Neuronal stem cell (in vitro differentiated cells): Measurements from ENCODE around the gene BARX2.

ENCODE experiments used
- DNase-seq: peaks from one replicate; pipeline ENCODE4 v3.0.0-alpha.2; 2013; ENCODE audit warnings: low spot score
- H2AFZ ChIP-seq: one replicate; pipeline ENCODE4 v1.6.1; 2013; ENCODE audit warnings: mild to moderate bottlenecking, low read length, inconsistent platforms
- H2AK5ac ChIP-seq: 2 replicates; pipeline ENCODE4 v1.6.1; 2013; ENCODE audit warnings: low read depth, mild to moderate bottlenecking, inconsistent platforms, low read length, moderate library complexity, mixed read lengths
- H2BK120ac ChIP-seq: 2 replicates; pipeline ENCODE4 v1.6.1; 2013; ENCODE audit warnings: low read depth, mild to moderate bottlenecking, inconsistent platforms, low read length, moderate library complexity, mixed read lengths
- H2BK12ac ChIP-seq: one replicate; pipeline ENCODE4 v1.6.1; 2013; ENCODE audit warnings: low read length, inconsistent platforms
- H2BK15ac ChIP-seq: 2 replicates; pipeline ENCODE4 v1.6.1; 2013; ENCODE audit warnings: mild to moderate bottlenecking, low read length, inconsistent platforms, mixed read lengths
- H2BK5ac ChIP-seq: one replicate; pipeline ENCODE4 v1.6.1; 2013; ENCODE audit warnings: inconsistent platforms, mild to moderate bottlenecking, low read length, moderate library complexity
- H3K14ac ChIP-seq: one replicate; pipeline ENCODE4 v1.6.1; 2013; ENCODE audit warnings: low read length, inconsistent platforms
- H3K18ac ChIP-seq: 2 replicates; pipeline ENCODE4 v1.6.1; 2013; ENCODE audit warnings: low read length, inconsistent platforms
- H3K23ac ChIP-seq: 2 replicates; pipeline ENCODE4 v1.6.1; 2013; ENCODE audit warnings: low read depth, mild to moderate bottlenecking, mixed read lengths, low read length, inconsistent platforms; ENCODE audit not compliant: poor library complexity
- H3K27ac ChIP-seq: replicated peaks from 3 replicates; pipeline ENCODE4 v1.5.1; 2013; ENCODE audit warnings: low read length, inconsistent platforms
- H3K27me3 ChIP-seq, 3 experiments: 2 replicates each; pipeline ENCODE4 v1.6.1; 2013; ENCODE audit warnings: low read length in 3 of 3, mild to moderate bottlenecking in 2 of 3, inconsistent platforms in 1 of 3, low read depth in 1 of 3, mixed read lengths in 1 of 3, moderate library complexity in 1 of 3; ENCODE audit not compliant: control insufficient read depth in 3 of 3, insufficient read depth in 3 of 3
- H3K36me3 ChIP-seq, 2 donors: replicated peaks in 1 of 2; 2 replicates each; pipeline ENCODE4 v1.6.1; 2013; ENCODE audit warnings: low read length in 2 of 2; ENCODE audit not compliant: control insufficient read depth in 2 of 2, insufficient read depth in 2 of 2
- H3K4ac ChIP-seq: 2 replicates; pipeline ENCODE4 v1.6.1; 2013; ENCODE audit warnings: inconsistent platforms, mild to moderate bottlenecking, low read length, moderate library complexity
- H3K4me1 ChIP-seq, 2 donors: 1 replicate in 1 of 2; 2 replicates in 1 of 2; pipeline ENCODE4 v1.6.1; 2013; ENCODE audit warnings: low read length in 2 of 2, low read depth in 1 of 2; ENCODE audit not compliant: control insufficient read depth in 2 of 2, insufficient read depth in 1 of 2
- H3K4me2 ChIP-seq: one replicate; pipeline ENCODE4 v1.6.1; 2013; ENCODE audit warnings: mild to moderate bottlenecking, low read length, inconsistent platforms; ENCODE audit not compliant: insufficient read depth, poor library complexity, severe bottlenecking
- H3K4me3 ChIP-seq, 2 donors: 2 replicates each; pipeline ENCODE4 v1.5.1; 2013; ENCODE audit warnings: low read length in 2 of 2, mild to moderate bottlenecking in 2 of 2, inconsistent platforms in 1 of 2, moderate library complexity in 1 of 2
- H3K79me1 ChIP-seq: one replicate; pipeline ENCODE4 v1.6.1; 2013; ENCODE audit warnings: low read depth, mild to moderate bottlenecking, inconsistent platforms, low read length, moderate library complexity
- H3K9ac ChIP-seq: one replicate; pipeline ENCODE4 v1.6.1; 2013; ENCODE audit warnings: mild to moderate bottlenecking, low read depth, low read length, inconsistent platforms; ENCODE audit not compliant: poor library complexity
- H3K9me3 ChIP-seq, 2 donors: replicated peaks in 1 of 2; 2 replicates each; pipeline versions ENCODE3 to v1.6.1; 2013; ENCODE audit warnings: low read length in 2 of 2, mild to moderate bottlenecking in 2 of 2, inconsistent platforms in 1 of 2, low read depth in 1 of 2, mixed read lengths in 1 of 2, moderate library complexity in 1 of 2; ENCODE audit not compliant: control insufficient read depth in 2 of 2, insufficient read depth in 1 of 2
- H4K8ac ChIP-seq: one replicate; pipeline ENCODE4 v1.6.1; 2013; ENCODE audit warnings: low read depth, mild to moderate bottlenecking, inconsistent platforms, low read length, moderate library complexity
- H4K91ac ChIP-seq: one replicate; pipeline ENCODE4 v1.6.1; 2013; ENCODE audit warnings: low read length, low read depth, mild to moderate bottlenecking, inconsistent platforms; ENCODE audit not compliant: poor library complexity
- WGBS, 2 donors: extraction: QIAGEN DNeasy Blood & Tissue Kit; methylation state at CpG; one replicate each; pipeline ENCODE4 v1.1.7; 2013; ENCODE audit warnings: missing lambda C conversion rate in 2 of 2, mixed read lengths in 1 of 2; ENCODE audit not compliant: insufficient read length in 2 of 2, insufficient replicate concordance in 1 of 2; ENCODE audit errors: extremely low coverage in 2 of 2; 5-methylcytosine and 5-hydroxymethylcytosine counted together

Gene BARX2

DNA sequence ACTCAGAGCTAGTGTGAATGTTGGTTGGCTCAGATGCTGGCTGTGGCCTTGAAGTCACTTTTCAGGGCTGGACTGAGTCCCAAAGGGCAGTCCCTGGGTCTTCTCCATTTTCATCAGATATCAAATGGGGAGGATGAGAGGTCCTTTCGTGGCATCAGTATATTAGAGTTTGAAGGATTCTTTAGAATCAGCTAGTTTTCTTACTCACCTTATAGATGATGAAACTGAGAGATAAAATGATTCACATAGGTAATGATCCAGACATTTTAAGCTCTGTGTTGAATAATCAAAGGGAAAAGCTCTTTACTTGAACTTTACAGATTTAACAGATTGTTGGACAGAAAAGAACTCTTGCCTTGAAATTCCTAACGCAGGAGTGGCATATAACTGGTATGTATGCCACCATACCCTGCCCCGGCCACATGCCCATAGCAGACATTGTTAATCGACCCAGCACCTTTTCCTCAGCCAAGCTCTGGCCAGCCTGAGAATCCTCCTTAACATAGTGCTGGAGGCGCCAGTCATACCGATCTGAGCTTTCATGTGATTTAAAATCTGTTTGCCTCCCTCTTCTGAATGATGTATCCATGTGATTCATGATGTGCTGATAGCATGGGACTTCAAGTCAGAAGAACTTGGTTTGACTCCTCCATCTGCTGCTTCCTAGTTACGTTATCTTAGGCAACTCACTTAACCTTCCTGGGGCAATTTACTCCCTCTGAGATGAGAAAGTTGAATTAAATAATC, 60.0 kb downstream of the BARX2 start:
- WGBS, 2 donors = no CpG with 5 or more reads among the region's 7 CpGs
- H2AFZ ChIP-seq = no peak overlapping the region
- H3K4ac ChIP-seq = no peak overlapping the region
- no peak overlapping the region for H4K91ac ChIP-seq
- no peak for DNase-seq
- H3K14ac ChIP-seq = no peak overlapping the region
- H3K79me1 ChIP-seq = no peaks in the 10 kb centered on the region
- no peak overlapping the region for H2BK5ac ChIP-seq
- H2BK12ac ChIP-seq = no peak overlapping the region
- H2AK5ac ChIP-seq = no peak overlapping the region
- no peak overlapping the region for H4K8ac ChIP-seq
- H3K36me3 ChIP-seq = no peaks in the 10 kb centered on the region
- no peak overlapping the region for H3K9ac ChIP-seq
- H3K9me3 ChIP-seq = peaks cover 1 to 4% of the 10 kb centered on the region in 2 donors
- H3K23ac ChIP-seq = no peak overlapping the region
- H3K4me1 ChIP-seq = no peaks in the 10 kb centered on the region
- H2BK15ac ChIP-seq = no peak overlapping the region
- H3K27ac ChIP-seq = no peak overlapping the region
- H3K4me3 ChIP-seq = no peak overlapping the region
- H3K18ac ChIP-seq = no peak overlapping the region
- H2BK120ac ChIP-seq = no peak overlapping the region
- peaks cover 0 to 2% (median 0%) of the 10 kb centered on the region in 3 experiments for H3K27me3 ChIP-seq
- no peak overlapping the region for H3K4me2 ChIP-seq

DNA sequence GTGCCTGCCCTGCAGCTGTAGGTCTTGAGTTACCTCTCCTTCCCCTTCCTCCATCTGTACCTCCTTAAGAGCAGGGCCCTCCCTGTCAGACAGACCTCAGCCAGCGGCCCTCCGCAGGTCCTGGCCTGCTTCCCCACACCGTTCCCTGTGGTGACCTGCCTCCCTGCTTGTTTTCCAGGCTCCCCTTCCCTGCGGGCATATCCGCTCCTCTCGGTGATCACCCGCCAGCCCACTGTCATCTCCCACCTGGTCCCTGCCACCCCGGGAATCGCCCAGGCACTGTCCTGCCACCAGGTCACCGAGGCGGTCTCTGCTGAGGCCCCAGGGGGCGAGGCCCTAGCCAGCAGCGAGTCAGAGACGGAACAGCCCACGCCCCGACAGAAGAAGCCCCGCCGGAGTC, 60.9 kb downstream of the BARX2 start:
- Histone ChIP-seq H2BK5ac (no peak overlapping the region), H2BK15ac (no peak overlapping the region), H3K27me3 (peaks cover 0 to 2% (median 0%) of the 10 kb centered on the region in 3 experiments), H3K4me2 (no peak overlapping the region), H3K18ac (no peak overlapping the region), H3K4ac (no peak overlapping the region), H2BK120ac (no peak overlapping the region), H3K36me3 (no peaks in the 10 kb centered on the region), H3K4me3 (no peak overlapping the region), H3K9ac (no peak overlapping the region), H3K79me1 (no peaks in the 10 kb centered on the region), H3K27ac (no peak overlapping the region), H4K91ac (no peak overlapping the region), H3K23ac (no peak overlapping the region), H3K14ac (no peak overlapping the region), H4K8ac (no peak overlapping the region), H2AFZ (no peak overlapping the region), H3K4me1 (no peaks in the 10 kb centered on the region), H3K9me3 (no peaks in the 10 kb centered on the region), H2AK5ac (no peak overlapping the region), H2BK12ac (no peak overlapping the region)
- no CpG with 5 or more reads among the region's 18 CpGs for WGBS, 2 donors
- no peak for DNase-seq

DNA sequence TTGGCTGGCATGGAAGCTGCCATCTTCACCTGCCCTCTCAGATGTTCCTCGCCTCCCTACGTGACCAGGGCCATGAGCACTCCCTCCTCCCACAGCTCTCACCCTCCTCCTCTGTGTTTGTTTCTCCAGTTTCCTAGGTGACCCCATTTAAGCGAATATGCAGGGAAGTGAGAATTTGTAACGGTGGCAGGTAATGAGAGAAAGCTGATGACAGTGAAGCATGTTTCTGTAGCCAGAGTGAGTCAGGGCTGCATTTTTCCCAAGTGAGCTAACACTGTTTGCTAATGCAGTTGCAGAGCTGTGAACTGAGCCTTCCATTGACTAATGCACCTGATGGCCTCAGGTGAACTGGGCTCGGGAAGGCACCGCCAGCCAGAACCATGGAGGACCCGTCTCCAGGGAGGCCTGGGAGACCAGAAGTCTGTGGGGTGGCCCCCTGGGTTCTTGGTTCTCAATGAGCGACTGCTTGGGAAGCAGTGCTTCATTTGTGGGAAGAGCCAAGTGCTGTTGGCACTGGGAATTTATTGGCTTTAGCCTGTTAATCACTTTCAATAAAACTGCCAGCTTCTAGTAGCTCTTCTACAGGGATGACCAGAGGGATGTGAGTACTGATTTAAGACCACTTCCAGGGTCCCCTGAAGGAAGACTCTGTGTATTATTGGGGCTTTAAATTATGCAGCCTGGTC, 64.5 kb downstream of the BARX2 start:
- Histone ChIP-seq H2AFZ (no peak overlapping the region), H3K4me1 (no peaks in the 10 kb centered on the region), H2BK5ac (no peak overlapping the region), H2BK120ac (no peak overlapping the region), H4K91ac (no peak overlapping the region), H4K8ac (no peak overlapping the region), H3K9ac (no peak overlapping the region), H3K23ac (no peak overlapping the region), H2BK15ac (no peak overlapping the region), H3K14ac (no peak overlapping the region), H2BK12ac (no peak overlapping the region), H3K27me3 (no peaks in the 10 kb centered on the region), H3K36me3 (no peaks in the 10 kb centered on the region), H3K27ac (no peak overlapping the region), H3K18ac (no peak overlapping the region), H3K9me3 (no peaks in the 10 kb centered on the region), H3K4me2 (no peak overlapping the region), H3K4me3 (no peak overlapping the region), H3K4ac (no peak overlapping the region), H3K79me1 (no peaks in the 10 kb centered on the region), H2AK5ac (no peak overlapping the region)
- no peak for DNase-seq
- WGBS, 2 donors = no CpG with 5 or more reads among the region's 8 CpGs

DNA sequence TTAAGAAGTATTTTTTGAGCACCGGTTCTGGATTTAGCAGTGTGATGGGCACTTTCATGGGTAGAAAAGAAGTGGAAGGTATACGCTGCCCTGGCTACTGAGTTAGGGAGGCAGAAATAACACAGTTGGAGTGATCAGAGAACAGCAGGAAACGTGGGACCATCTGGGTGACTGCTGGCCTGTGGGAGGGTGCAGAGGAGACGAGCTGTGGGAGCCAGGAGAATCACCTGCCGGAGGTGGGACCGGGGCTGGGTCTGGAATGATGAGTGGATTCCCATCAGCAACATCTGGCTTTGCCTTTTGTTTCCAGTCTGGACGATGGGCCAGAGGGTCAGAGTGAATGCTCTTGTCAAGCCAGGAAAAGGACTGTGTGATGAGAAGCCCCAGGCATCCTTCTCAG, 66.5 kb downstream of the BARX2 start:
- no peak overlapping the region for H2BK120ac ChIP-seq
- H2AFZ ChIP-seq = no peak overlapping the region
- no peak overlapping the region for H3K27ac ChIP-seq
- no peaks in the 10 kb centered on the region for H3K9me3 ChIP-seq
- H3K9ac ChIP-seq = no peak overlapping the region
- peak overlapping the region; percentile 19 for H2BK5ac ChIP-seq
- no peak for DNase-seq
- H2BK12ac ChIP-seq = no peak overlapping the region
- H3K4me3 ChIP-seq = no peak overlapping the region
- H3K18ac ChIP-seq = no peak overlapping the region
- H2BK15ac ChIP-seq = no peak overlapping the region
- H3K79me1 ChIP-seq = no peaks in the 10 kb centered on the region
- no peak overlapping the region for H4K8ac ChIP-seq
- H2AK5ac ChIP-seq = no peak overlapping the region
- no peak overlapping the region for H3K4ac ChIP-seq
- H3K4me1 ChIP-seq = no peaks in the 10 kb centered on the region
- H3K23ac ChIP-seq = no peak overlapping the region
- H4K91ac ChIP-seq = no peak overlapping the region
- H3K4me2 ChIP-seq = no peak overlapping the region
- no peak overlapping the region for H3K14ac ChIP-seq
- H3K27me3 ChIP-seq = no peaks in the 10 kb centered on the region
- WGBS, 2 donors = no CpG with 5 or more reads among the region's 7 CpGs
- no peaks in the 10 kb centered on the region for H3K36me3 ChIP-seq
